ENCODE data around the gene CORO1C.

Gene CORO1C

GRCh38 chr12:108722992-108723766, 8.1 kb downstream of the CORO1C start:
- H3K4me3 ChIP-seq (ENCODE audit: low read depth in 1 of 2, low read length in 2 of 2) = no peak overlapping the region
- TF ChIP-seq EZH2 (IDR thresholded peaks at IDR 0.05; ENCODE audit: borderline replicate concordance, low read depth, low read length, severe bottlenecking) (no peak), CTCF (IDR thresholded peaks at IDR 0.05; ENCODE audit: borderline replicate concordance, extremely low read depth, low read length, poor library complexity, severe bottlenecking) (no peak)
- H3K4me1 ChIP-seq (ENCODE audit: insufficient read depth, low read length) = peaks cover 22% of the 10 kb centered on the region
- H3K27me3 ChIP-seq (ENCODE audit: insufficient read depth, low read length, poor library complexity) = no peaks in the 10 kb centered on the region
- H2AFZ ChIP-seq (ENCODE audit: low read depth, low read length) = no peak overlapping the region
- ATAC-seq (ENCODE audit: insufficient read depth, low read depth) = no peak
- H3K9ac ChIP-seq (ENCODE audit: low read depth, low read length) = no peak overlapping the region
- H3K36me3 ChIP-seq (ENCODE audit: insufficient read depth, low read length) = no peaks in the 10 kb centered on the region; the same call in 1 of the 2 replicates
- no peaks in the 10 kb centered on the region for H3K9me3 ChIP-seq (ENCODE audit: insufficient read depth, low read length, severe bottlenecking)
- H3K4me2 ChIP-seq (ENCODE audit: insufficient read depth, low read length) = no peak overlapping the region
- H3K27ac ChIP-seq (ENCODE audit: low read length) = no peak overlapping the region
- peaks cover 93% of the 10 kb centered on the region for H3K79me2 ChIP-seq (ENCODE audit: insufficient read depth, low read length)
- no peak for DNase-seq
- peaks cover 54% of the 10 kb centered on the region for H4K20me1 ChIP-seq (ENCODE audit: insufficient read depth, low read length)

- H3K4me2 ChIP-seq (ENCODE audit: insufficient read depth, low read length) = no peak overlapping the region
- no peak overlapping the region for H3K4me3 ChIP-seq (ENCODE audit: low read depth in 1 of 2, low read length in 2 of 2)
- TF ChIP-seq CTCF (IDR thresholded peaks at IDR 0.05; ENCODE audit: borderline replicate concordance, extremely low read depth, low read length, poor library complexity, severe bottlenecking) = no peak
- H3K79me2 ChIP-seq (ENCODE audit: insufficient read depth, low read length) = peaks cover 91% of the 10 kb centered on the region
- H3K4me1 ChIP-seq (ENCODE audit: insufficient read depth, low read length) = peaks cover 14% of the 10 kb centered on the region
- H3K27me3 ChIP-seq (ENCODE audit: insufficient read depth, low read length, poor library complexity) = no peaks in the 10 kb centered on the region
- no peak overlapping the region for H3K27ac ChIP-seq (ENCODE audit: low read length)
- peaks cover 54% of the 10 kb centered on the region for H4K20me1 ChIP-seq (ENCODE audit: insufficient read depth, low read length)
- no peak overlapping the region for H3K9ac ChIP-seq (ENCODE audit: low read depth, low read length)
- H3K9me3 ChIP-seq (ENCODE audit: insufficient read depth, low read length, severe bottlenecking) = no peaks in the 10 kb centered on the region
- DNase-seq = no peak
- H2AFZ ChIP-seq (ENCODE audit: low read depth, low read length) = no peak overlapping the region
- peaks cover under 1% of the 10 kb centered on the region for H3K36me3 ChIP-seq (ENCODE audit: insufficient read depth, low read length)
- no peak for ATAC-seq (ENCODE audit: insufficient read depth, low read depth)
Observed at GRCh38 chr12:108722463-108722862, 8.9 kb downstream of the CORO1C start.

GRCh38 chr12:108721824-108722223, 9.5 kb downstream of the CORO1C start:
- TF ChIP-seq CTCF (IDR thresholded peaks at IDR 0.05; ENCODE audit: borderline replicate concordance, extremely low read depth, low read length, poor library complexity, severe bottlenecking) (no peak), EZH2 (IDR thresholded peaks at IDR 0.05; ENCODE audit: borderline replicate concordance, low read depth, low read length, severe bottlenecking) (no peak)
- Histone ChIP-seq H3K79me2 (ENCODE audit: insufficient read depth, low read length) (peaks cover 91% of the 10 kb centered on the region), H3K36me3 (ENCODE audit: insufficient read depth, low read length) (peaks cover 6% of the 10 kb centered on the region), H3K9me3 (ENCODE audit: insufficient read depth, low read length, severe bottlenecking) (no peaks in the 10 kb centered on the region), H3K27ac (ENCODE audit: low read length) (no peak overlapping the region), H3K4me2 (ENCODE audit: insufficient read depth, low read length) (no peak overlapping the region), H4K20me1 (ENCODE audit: insufficient read depth, low read length) (peaks cover 54% of the 10 kb centered on the region), H3K4me1 (ENCODE audit: insufficient read depth, low read length) (peaks cover 13% of the 10 kb centered on the region), H2AFZ (ENCODE audit: low read depth, low read length) (no peak overlapping the region), H3K27me3 (ENCODE audit: insufficient read depth, low read length, poor library complexity) (no peaks in the 10 kb centered on the region), H3K4me3 (ENCODE audit: low read depth in 1 of 2, low read length in 2 of 2) (no peak overlapping the region), H3K9ac (ENCODE audit: low read depth, low read length) (no peak overlapping the region)
- DNase-seq (no peak), ATAC-seq (ENCODE audit: insufficient read depth, low read depth) (no peak)

Measured in DND-41 (cell line).